Fibroblast of the aortic adventitia (primary cell): ENCODE measurements around the gene KLHDC1. TPM values are rescaled to one million over a fixed set of nuclear protein-coding genes. Genes with fewer than 3 reads are reported as not detected.
A peak's percentile ranks its signal among the peaks of the same experiment; 100 is the strongest.
"Not testable (repeated sequence)": the region's sequence is repeated elsewhere in the genome, so short reads cannot be mapped to it uniquely, and the experiment has no call there.

Source experiments
- DNase-seq: peaks from one replicate; pipeline ENCODE4 v3.0.0-alpha.2; 2010; ENCODE audit warnings: low read depth
- H3K4me3 ChIP-seq: 2 replicates; pipeline ENCODE4 v1.5.1; 2011; ENCODE audit warnings: low read depth, mild to moderate bottlenecking, control low read depth, low read length, moderate library complexity
- total RNA-seq: library from RNA; depleted of rRNA; stranded (reverse); fragments of >200 nt; gene quantifications from 2 replicates; pipeline ENCODE4 v1.2.3, GENCODE V29; 2012; ENCODE audit warnings: low replicate concordance
- TF ChIP-seq, protein P1 (sequence below): IDR thresholded peaks from 2 replicates; pipeline ENCODE4 v1.5.1; 2011; ENCODE audit warnings: mild to moderate bottlenecking, low read length, control low read depth, inconsistent platforms; ENCODE audit not compliant: insufficient read depth

KLHDC1 gene
- total RNA-seq, 1 donor = 4.9 TPM

DNA sequence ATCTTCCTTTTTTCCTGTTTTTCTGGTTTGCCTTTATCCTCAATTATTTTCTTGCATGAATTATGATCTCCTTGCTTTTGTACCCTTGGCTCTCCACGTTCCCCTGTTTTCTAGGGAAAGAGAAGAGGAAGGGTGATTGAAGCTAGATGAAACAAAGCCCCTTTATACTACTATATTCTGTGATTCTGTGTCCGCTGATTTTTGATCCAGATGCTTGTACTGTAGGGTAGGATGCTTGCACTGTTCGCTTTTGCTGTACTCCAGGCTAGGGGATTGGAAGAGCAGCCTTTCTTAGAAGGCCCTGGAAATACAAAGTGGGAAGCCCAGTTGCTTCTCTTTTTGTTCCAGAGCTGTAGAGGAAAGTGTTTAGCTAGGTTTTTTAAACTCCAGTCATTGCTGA lies 40.0 kb downstream of the KLHDC1 start:
- TF ChIP-seq, protein P1, sequence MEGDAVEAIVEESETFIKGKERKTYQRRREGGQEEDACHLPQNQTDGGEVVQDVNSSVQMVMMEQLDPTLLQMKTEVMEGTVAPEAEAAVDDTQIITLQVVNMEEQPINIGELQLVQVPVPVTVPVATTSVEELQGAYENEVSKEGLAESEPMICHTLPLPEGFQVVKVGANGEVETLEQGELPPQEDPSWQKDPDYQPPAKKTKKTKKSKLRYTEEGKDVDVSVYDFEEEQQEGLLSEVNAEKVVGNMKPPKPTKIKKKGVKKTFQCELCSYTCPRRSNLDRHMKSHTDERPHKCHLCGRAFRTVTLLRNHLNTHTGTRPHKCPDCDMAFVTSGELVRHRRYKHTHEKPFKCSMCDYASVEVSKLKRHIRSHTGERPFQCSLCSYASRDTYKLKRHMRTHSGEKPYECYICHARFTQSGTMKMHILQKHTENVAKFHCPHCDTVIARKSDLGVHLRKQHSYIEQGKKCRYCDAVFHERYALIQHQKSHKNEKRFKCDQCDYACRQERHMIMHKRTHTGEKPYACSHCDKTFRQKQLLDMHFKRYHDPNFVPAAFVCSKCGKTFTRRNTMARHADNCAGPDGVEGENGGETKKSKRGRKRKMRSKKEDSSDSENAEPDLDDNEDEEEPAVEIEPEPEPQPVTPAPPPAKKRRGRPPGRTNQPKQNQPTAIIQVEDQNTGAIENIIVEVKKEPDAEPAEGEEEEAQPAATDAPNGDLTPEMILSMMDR = no peak
- H3K4me3 ChIP-seq = no peak overlapping the region
- no peak for DNase-seq

- no peak overlapping the region for H3K4me3 ChIP-seq
- no peak for DNase-seq
- TF ChIP-seq, protein P1 = no peak
These were observed 40.9 kb downstream of the KLHDC1 start for GRCh38 chr14:49733836-49734235.

DNA sequence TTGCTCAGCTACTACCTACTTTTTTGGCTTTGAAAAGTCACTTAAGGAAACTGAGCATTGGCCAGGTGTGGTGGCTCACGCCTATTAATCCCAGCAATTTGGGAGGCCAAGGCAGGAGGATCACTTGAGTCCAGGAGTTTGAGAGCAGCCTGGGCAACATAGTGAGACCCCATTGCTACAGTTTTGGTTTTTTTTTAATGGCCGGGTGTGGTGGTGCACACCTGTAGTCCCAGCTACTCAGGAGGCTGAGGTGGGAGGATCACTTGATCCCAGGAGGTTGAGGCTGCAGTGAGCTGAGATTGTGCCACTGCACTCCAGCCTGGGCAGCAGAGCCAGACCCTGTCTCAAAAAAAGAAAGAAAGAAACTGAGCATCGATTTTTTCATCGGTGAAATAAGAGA lies 42.7 kb downstream of the KLHDC1 start:
- not testable (repeated sequence) for H3K4me3 ChIP-seq, DNase-seq

- no peak for DNase-seq
- H3K4me3 ChIP-seq = no peak overlapping the region
- TF ChIP-seq, protein P1 = no peak
These were observed 52.3 kb downstream of the KLHDC1 start for GRCh38 chr14:49745191-49745590.

DNA sequence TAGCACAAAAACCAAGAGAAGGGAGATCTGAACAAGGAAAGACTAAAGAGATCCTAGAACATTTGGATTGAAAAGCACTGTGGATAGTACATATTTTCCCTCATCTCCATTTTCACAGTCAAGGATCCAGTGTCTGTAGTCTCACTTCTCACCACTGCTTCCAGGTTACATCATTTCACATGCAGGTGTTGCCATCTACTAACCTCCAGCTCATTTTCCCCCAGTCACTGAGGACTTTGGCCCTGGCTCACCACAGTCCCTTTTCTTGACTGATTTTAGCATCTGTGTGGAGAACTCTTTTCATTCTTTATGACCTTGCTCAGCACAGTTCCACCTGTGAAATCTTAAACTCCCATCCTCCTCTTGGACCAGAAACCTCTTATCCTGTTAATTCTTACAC lies 53.6 kb downstream of the KLHDC1 start:
- DNase-seq = not testable (repeated sequence)

GRCh38 chr14:49754570-49755097 lies 61.7 kb downstream of the KLHDC1 start:
- TF ChIP-seq, protein P1 = no peak
- no peak overlapping the region for H3K4me3 ChIP-seq
- DNase-seq = no peak

More for the DNA sequence above, 53.6 kb downstream of the KLHDC1 start:
- not testable (repeated sequence) for H3K4me3 ChIP-seq

- no peak overlapping the region for H3K4me3 ChIP-seq
- TF ChIP-seq, protein P1 = no peak
- DNase-seq = peak; percentile 41
These were observed 62.5 kb downstream of the KLHDC1 start for GRCh38 chr14:49755378-49755777.

DNA sequence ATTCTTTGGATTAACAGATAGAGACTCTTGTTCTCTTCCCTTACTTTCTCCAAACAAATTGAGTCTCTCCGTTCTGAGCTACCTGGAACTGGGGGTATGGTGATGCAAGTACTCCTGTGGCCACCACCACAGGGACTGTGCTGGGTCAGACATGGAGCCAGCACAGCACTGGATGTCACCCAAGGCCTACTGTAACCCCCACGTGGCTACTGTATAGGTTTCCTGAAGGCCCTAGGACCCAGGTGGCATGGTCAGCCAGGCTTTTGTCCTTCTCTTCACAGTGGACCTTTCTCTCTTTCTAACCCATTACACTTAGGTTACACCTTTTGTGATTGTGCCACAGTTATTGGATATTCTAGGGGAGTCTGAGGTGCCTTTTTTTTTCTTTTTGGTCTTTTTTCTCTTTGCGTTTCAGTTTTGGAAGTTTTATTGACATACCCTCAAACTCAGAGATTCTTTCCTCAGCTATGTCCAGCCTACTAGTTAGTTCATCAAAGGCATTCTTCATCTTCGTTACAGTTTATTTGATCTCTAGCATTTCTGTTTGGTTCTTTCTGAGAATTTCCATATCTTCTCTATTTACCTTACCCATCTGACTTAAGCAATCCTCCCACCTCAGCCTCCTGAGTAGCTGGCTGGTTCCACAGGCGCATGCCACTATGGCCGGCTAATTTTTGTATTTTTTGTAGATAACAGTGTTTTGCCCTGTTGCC lies 69.1 kb downstream of the KLHDC1 start:
- DNase-seq = no peak
- TF ChIP-seq, protein P1 = no peak
- no peak overlapping the region for H3K4me3 ChIP-seq
